Measurements from ENCODE around the gene WDR33.

WDR33 gene

GRCh38 chr2:127715778-127716449 lies 95.1 kb downstream of the WDR33 start:
- no peak for DNase-seq

DNA sequence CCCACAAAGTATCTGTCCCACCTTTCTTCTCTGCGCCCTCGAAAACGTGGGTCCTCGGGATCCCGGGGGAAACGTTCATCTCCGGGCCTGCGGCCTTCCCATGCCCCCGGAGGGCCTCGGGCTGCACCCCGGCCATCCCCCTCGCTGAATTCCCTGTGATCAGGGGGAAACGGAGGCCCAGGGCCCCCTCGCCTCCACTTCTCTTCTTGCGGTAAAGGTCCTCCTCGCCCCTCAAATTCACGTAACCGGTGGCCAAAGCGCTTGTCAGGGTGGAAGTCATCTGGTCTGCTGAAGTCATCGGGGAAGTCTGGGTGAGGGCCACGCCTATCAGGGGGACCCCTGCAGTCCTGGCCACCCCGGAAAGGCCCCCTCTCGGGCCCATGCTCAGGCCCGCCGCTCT lies 97.4 kb downstream of the WDR33 start:
- DNase-seq = no peak

GRCh38 chr2:127712999-127713398 lies 98.0 kb downstream of the WDR33 start:
- no peak for DNase-seq

DNA sequence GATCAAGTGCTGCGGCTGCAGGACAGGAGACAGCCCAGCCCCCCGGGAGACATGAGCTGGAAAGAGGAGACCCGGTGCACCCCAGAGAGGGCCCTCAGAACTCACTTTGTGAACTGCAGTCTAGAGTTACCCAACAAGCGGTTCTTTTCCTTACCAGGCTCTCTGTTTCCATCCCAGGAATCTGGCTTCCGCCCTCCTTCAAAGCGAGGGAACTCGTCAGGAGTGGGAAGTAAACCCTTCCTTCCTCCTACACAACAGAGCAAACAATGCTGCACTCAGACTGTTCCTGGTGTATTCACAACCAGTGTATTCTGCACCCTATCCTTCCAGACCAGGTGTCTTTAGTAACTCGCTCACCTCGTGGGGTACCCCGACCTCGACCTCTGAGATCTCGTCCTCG lies 101.6 kb downstream of the WDR33 start:
- DNase-seq = no peak

DNA sequence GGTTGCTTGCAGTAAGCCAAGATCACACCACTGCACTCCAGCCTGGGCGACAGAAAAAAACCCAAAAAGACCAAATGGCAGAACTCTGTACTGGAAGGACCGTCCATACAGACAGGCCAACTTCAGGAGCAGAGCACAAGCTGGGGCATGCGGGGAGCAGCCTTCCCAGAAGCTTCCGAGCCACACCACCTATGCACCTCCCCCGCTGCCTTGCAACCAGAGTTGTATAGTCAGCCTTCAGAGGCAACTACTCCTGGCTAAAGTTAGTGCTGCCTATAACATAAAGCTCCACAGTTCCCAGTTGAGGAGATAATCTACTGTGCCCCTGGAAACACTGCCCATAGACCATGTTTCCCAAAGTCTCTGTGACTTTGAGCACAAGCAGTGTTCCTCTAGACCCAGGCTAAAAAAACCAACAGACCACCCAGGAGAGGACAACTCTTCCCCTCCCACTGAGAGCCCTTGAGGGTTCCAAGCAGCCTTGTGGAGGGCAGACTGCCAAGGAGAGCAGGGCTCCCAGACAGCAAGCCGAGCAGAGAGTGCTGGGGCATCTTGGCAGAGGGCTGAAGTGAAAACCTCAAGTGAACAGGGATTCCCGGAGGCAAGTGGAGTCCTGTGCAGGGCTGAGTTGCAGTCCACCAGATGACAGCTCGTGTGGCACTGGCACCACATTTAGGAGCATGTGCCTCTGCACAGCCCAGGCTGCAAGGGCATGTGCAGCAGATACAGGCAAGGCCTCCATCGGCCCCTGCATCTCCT lies 102.9 kb downstream of the WDR33 start:
- DNase-seq = no peak

GRCh38 chr2:127706215-127706990 lies 104.6 kb downstream of the WDR33 start:
- DNase-seq = no peak

- DNase-seq = no peak
These were observed 105.4 kb downstream of the WDR33 start for GRCh38 chr2:127705391-127706065.

GRCh38 chr2:127704641-127705390 lies 106.2 kb downstream of the WDR33 start:
- no peak for DNase-seq

DNA sequence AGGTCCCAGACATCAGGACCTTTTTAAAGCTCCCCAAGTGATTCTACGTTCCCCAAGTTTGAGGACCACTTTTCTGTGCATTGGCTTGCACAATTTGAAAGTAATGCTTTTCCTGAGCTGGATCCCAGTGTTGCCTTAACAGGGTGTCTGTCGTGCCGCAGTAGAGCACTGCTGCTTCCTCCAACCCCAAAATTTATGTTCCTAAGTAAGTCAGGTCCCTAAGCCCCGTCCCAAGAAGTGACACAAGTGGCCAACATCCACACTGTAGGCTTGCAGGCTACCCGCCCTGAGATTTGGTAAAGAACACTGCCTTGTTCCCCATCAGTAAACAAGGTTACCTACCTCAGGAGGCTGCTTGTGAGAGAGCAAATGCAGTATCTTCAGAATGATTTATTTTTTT lies 107.7 kb downstream of the WDR33 start:
- DNase-seq = no peak

DNA sequence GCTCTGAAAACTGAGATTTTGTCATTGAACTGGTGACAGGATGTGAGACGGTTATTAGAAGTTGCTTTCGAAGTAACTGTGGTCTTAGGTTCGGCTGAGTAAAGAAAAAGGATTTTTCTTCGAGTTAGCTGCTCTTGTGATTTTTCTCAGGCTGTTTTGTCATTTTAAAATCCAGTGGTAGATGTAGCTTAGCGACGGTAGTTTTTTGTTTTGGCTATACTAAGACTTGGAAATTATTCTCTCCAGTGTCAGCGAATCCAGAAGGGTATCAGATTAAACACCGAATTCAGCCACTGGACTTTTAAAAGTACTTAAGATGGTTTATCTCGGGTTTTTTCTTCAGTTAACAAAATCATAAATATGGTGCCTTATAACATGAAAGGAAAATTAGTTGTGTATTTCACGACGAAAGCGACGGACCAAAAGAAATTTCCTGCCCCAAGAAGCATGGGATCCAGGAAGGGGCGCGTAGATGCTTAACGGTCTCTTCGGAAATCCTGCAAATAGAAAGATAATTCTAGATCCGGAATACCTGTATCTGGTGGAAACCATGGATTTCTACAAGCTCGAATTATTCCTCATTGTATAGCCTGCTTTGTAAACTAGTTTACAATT lies 108.5 kb downstream of the WDR33 start:
- no peak for DNase-seq

DNA sequence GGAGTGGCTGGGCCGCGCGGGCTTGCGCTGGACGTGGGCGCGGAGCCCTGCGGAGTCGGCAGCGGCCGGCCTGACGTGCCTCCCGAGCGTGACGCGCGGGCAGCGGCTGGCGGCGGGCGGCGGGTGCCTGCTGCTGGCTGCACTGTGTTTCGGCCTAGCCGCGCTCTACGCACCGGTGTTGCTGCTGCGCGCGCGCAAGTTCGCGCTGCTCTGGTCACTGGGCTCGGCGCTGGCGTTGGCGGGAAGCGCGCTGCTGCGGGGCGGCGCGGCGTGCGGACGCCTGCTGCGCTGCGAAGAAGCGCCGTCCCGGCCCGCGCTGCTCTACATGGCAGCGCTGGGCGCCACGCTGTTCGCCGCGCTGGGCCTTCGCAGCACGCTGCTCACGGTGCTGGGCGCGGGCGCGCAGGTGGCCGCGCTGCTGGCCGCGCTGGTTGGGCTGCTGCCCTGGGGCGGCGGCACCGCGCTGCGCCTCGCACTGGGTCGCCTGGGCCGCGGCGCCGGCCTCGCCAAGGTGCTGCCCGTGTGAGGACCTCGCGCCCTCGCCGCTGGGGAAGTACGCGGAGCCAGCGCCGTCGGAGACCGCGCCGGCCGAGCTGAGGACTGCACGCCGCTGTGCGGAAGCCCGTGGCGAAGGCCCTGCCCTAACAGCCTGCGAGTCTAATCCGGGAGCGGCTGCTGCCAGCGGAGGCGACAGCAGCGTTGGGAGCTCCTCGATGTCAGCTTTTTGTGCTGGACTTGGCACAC lies 109.1 kb downstream of the WDR33 start:
- DNase-seq = peak; percentile 85

DNA sequence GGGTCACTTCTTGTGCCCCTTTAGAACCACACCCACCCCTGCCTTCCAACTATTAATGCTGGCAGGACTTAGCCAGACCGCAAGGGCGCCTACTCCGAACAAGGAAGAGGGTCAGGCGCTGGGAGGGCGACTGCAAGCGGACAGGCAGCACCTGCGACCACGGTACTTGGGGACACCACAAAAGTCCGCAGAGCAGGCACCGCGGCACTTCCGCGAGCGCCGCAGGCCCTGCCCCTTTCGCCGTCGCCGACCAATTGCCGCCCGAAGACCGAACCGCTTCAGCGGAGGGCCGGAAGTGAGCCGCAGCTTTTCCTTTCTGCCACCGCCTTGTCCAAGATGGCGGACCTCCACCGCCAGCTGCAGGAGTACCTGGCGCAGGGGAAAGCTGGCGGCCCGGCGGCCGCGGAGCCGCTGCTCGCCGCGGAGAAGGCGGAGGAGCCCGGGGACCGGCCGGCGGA lies 109.7 kb downstream of the WDR33 start, which contains the start of gene SFT2D3:
Gene SFT2D3 (plus strand): TSS at position 305 of the 458 bp plus-strand sequence. CDS start 32 bp downstream, at position 337.
- DNase-seq = peak; percentile 94

- no peak for DNase-seq
These were observed 110.3 kb downstream of the WDR33 start for GRCh38 chr2:127700527-127701192.

DNA sequence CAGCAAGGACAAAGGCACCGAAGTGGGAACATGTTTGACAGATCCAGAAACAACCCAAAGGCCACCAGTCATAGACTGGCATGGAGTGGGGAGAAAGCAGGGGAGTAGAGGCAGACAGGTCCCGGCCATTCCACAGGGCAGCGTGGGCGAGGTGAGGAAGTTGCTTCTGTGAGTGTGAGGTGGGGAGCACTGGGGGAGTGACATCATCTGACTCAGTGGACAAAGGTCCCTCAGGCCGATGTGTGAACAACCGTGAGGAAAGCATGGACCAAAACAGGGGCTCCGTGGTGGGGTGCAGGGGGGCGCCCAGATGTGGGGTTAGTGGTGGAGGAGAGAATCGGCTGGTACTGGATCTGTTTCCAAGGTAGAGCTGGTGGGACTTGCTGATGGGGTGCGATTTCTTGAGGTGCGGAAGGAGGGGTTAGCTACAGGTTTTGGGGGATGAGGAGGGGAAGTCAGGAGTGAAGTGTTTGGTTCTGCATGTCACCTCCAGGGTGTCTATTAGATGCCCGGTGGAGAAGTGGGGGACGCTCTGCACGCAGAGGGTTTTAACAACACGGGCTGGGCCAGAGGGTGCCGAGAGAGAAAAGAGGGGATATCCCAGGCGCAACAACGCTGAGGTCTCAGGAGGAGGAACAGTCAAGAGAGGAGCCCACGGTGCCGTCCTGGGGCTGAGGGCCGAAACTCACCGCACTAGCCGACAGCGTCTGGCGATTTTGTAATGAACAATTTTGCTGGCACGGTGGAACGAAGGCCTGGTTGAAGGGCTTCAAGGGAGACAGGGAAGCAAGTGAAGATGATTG lies 112.2 kb downstream of the WDR33 start:
- DNase-seq = no peak

- DNase-seq = no peak
These were observed 113.3 kb downstream of the WDR33 start for GRCh38 chr2:127697482-127698180.

- DNase-seq = no peak
These were observed 115.2 kb downstream of the WDR33 start for GRCh38 chr2:127695491-127696472.

DNA sequence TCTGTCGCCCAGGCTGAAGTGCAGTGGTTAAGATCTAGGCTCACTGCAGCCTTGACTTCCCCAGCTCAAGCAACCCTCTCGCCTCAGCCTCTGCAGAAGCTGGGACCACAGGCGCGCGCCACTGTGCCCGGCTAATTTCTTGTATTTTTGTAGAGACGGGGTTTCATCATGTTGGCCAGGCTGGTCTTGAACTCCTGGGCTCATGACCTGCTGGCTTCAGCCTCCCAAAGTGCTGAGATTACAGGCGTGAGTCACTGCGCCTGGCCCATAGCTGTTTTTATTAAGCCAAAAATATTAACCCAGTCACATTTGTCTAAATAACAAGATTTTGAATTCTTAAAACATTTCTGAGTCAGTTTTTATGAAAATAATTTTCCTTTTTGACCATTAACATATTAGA lies 116.0 kb downstream of the WDR33 start:
- no peak for DNase-seq

DNA sequence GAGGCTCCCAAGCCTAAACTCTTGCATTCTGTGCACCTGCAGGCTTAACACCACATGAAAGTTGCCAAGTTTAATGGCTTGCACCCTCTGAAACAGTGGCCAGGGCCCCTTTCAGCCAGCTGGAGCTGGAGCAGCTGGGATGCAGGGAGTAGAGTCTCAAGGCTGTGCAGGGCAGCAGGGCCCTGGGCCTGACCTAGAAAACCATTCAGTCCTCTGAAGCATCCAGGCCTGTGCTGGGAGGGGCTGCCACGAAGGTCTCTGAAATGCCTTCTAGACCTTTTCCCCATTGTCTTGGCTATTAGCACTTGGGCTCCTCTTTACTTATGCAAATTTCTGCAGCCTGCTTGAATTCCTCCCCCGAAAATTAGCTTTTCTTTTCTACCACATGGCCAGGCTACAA lies 120.3 kb downstream of the WDR33 start:
- DNase-seq = no peak
